Upper lobe of left lung (tissue), 4 donors: ENCODE data around the gene UBE3B.

Source experiments
- POLR2A ChIP-seq, 4 donors: fragments of 450-650 bp; IDR thresholded peaks; one replicate each; pipeline ENCODE4 v1.5.1; 2016 to 2017; ENCODE audit warnings: antibody characterized with exemption in 4 of 4, mild to moderate bottlenecking in 2 of 4
- TF ChIP-seq, protein P1 (sequence below), 6 experiments: fragments of 450-650 bp in 4 of 6; fragments of 200-600 bp in 2 of 6; sonication (generic) in 2 of 6; IDR thresholded peaks; one replicate each; pipeline ENCODE4 v1.5.1; 2016 to 2019; ENCODE audit warnings: antibody characterized with exemption in 6 of 6

DNA sequence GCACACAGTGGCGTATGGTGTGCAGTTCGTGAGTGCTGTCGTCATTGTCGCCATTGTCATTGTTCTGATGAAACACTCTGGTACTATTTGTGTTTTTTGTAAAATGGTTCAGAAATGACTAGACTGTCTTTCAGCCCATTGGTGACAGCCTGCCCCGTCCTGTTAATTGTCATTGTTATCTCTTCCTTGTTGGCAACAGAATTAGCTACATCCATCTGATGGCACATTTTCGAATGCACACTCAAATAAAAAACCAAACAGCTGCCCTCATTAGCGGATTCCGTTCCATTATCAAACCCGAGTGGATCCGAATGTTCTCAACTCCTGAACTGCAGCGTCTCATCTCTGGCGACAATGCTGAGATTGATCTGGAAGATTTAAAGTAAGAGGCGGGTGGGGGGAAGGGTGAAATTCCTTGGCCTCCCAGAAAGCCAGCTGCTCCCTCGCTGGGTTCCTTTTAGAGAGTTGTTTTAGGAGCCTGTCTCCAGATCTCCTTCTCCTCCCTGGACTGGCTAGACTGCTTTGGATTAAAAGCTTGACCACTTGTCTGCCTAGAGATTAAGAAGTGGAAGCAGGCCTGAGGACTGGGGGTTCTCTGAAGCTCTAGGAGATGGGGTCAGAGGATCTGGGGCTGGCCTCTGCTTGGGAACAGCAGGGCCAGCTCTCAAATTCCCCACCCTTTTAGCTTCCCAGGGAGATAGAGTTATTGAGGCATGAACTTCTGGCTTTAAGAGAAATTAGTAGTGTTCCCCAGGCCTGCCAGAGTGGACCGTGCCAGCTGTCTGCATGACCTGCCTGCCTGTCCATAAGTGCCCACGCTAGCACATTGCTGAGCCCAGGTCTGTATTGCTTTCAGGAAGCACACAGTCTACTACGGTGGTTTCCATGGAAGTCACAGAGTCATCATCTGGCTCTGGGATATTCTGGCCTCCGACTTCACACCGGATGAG, 52.5 kb downstream of the UBE3B start:
- TF ChIP-seq, protein P1, sequence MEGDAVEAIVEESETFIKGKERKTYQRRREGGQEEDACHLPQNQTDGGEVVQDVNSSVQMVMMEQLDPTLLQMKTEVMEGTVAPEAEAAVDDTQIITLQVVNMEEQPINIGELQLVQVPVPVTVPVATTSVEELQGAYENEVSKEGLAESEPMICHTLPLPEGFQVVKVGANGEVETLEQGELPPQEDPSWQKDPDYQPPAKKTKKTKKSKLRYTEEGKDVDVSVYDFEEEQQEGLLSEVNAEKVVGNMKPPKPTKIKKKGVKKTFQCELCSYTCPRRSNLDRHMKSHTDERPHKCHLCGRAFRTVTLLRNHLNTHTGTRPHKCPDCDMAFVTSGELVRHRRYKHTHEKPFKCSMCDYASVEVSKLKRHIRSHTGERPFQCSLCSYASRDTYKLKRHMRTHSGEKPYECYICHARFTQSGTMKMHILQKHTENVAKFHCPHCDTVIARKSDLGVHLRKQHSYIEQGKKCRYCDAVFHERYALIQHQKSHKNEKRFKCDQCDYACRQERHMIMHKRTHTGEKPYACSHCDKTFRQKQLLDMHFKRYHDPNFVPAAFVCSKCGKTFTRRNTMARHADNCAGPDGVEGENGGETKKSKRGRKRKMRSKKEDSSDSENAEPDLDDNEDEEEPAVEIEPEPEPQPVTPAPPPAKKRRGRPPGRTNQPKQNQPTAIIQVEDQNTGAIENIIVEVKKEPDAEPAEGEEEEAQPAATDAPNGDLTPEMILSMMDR (IDR thresholded peaks at IDR 0.05) = no peak
- TF ChIP-seq POLR2A (IDR thresholded peaks at IDR 0.05) = no peak
